NCI-H2107 (cell line): ENCODE measurements around the gene BMP4.
"Not testable (repeated sequence)": the region's sequence is repeated elsewhere in the genome, so short reads cannot be mapped to it uniquely, and the experiment has no call there.

Source experiments
- DNase-seq: peaks from one replicate; lab custom pipeline; 2025; lab: John Stamatoyannopoulos, UW

Gene BMP4

GRCh38 chr14:53956427-53957201 is at the start of gene BMP4:
BMP4 (minus strand) TSS chr14:53956825; CDS start chr14:53952222, 4,603 bp downstream.
- no peak for DNase-seq

DNA sequence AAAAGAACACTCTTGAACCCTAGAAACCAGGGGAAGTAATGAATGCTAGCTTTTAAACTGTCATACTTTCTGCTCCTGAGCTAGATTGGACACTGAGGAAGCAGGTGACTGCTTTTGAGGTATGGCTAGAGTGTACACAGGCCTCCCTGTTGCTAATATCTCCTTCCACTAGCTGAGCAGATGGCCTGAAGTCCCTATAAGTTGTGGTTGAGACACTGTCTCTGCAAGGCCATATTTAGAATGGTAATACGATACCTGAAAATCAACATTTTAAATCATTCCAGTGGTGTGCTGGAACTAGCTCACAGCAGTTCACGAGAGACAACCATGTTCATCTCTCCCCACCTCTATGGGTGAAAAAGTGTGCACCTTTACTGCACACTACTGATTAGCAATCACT is 46.4 kb upstream of the BMP4 start:
- no peak for DNase-seq

- no peak for DNase-seq
Measured at GRCh38 chr14:54002653-54003052, 46.0 kb upstream of the BMP4 start.

- DNase-seq: no peak
Measured at GRCh38 chr14:54001189-54001878, 44.7 kb upstream of the BMP4 start.

DNA sequence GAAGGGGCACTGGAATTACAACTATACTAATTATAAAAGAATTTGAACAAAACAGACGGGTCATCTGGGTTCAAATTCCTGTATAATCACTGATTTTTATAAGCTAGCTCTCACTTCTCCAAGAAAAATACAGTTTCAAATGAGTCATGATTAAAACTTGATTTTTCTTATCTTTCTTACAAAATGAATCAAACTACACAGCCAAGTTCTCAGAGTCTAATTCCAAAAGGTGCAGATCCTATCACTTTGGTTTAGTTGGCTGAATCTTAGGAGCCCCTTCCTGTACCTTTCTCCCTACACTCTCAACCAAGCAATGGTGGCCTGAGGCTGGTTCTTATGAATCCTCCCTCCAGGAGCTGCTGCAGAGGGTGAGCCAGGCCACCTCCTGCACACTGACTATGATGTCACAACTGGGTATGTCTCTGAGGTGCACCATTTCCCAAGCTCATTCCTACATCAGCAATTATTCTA is 43.8 kb upstream of the BMP4 start:
- DNase-seq: no peak

- no peak for DNase-seq
Measured at GRCh38 chr14:53999061-53999488, 42.5 kb upstream of the BMP4 start.

DNA sequence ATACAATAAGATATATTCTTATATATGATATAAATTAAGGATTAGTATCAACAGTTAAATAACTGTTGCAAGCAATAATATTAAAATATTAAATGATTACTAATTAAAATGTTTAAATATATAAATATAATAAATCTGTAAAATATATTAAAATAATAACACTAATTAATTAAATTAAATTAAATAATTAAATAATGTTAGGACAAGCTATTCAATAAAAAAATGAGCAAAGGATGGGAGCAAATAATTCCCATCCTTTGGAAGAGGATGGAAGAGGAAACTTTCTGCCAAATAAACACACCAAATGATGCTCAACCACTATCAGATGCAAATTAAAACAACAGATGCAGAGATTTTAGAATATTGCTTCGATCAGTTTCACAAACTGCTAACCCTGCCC is 39.4 kb upstream of the BMP4 start:
- DNase-seq: no peak

- no peak for DNase-seq
Measured at GRCh38 chr14:53993920-53994607, 37.4 kb upstream of the BMP4 start.

- DNase-seq: no peak
Measured at GRCh38 chr14:53990978-53991377, 34.4 kb upstream of the BMP4 start.

DNA sequence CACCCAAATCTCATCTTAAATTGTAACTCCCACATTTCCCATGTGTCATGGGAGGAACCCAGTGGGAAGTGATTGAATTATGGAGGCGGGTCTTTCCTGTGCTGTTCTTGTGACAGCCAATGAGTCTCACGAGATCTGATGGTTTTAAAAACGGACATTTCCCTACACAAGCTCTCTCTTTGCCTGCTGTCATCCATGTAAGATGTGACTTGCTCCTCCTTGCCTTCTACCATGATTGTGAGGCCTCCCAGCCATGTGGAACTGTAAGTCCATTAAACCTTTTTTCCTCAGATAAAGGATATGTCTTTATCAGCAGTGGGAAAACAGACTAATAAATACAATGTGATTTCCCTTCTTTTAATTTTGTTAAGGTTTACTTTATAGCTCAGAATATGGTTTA is 30.1 kb upstream of the BMP4 start:
- DNase-seq: not testable (repeated sequence)

GRCh38 chr14:53984958-53985357 is 28.3 kb upstream of the BMP4 start:
- not testable (repeated sequence) for DNase-seq

GRCh38 chr14:53983112-53983511 is 26.5 kb upstream of the BMP4 start:
- no peak for DNase-seq

- DNase-seq: no peak
Measured at GRCh38 chr14:53982546-53982945, 25.9 kb upstream of the BMP4 start.

- no peak for DNase-seq
Measured at GRCh38 chr14:53979747-53980642, 23.4 kb upstream of the BMP4 start.

DNA sequence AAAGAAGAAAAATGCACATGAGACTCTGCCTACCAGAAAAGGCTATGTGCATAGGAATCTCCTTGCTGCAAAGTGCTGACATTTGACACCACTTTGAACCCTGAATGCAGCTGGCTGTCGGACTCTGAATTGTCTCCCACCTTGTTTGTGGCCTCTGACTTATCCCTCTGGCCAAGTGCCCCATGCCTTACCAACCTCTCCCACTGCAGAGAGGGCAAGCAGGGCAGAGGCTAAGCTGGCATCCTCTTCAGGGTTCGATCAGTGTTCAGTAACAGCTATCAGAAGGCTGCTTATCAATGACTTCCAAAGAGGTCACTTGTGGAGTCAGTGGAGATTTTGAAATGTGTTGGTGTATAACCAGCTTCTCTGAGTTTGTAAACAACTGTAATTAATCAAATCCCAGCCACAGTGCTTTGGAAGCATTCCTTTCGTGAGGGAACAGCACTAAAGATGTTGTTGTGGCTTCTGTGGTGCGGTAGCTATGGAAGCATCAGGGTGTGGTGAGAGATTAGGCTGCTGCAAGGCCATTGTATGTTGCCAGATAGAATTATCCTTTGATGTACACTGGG is 22.6 kb upstream of the BMP4 start:
- no peak for DNase-seq

- no peak for DNase-seq
Measured at GRCh38 chr14:53978194-53978593, 21.6 kb upstream of the BMP4 start.

DNA sequence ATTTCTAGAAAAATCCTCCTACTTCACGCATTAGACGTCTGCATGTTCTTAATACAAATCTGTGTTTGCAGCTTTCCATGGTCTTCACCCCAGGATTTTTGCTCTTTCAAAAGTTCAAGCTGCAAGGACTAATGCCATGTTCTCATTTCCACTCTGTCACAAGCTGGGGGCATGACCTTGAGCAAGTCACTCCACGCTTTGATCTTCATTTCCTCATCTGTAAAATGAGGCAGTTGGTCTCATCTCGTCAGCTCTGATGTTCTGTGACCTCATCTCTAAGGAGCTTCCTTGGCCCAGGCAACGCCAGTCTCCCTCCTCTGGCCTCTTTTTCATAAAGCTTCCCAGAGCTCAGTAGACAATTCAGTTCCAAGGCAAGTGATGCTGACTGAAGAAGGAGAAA is 18.8 kb upstream of the BMP4 start:
- no peak for DNase-seq

- no peak for DNase-seq
Measured at GRCh38 chr14:53971521-53971920, 14.9 kb upstream of the BMP4 start.

DNA sequence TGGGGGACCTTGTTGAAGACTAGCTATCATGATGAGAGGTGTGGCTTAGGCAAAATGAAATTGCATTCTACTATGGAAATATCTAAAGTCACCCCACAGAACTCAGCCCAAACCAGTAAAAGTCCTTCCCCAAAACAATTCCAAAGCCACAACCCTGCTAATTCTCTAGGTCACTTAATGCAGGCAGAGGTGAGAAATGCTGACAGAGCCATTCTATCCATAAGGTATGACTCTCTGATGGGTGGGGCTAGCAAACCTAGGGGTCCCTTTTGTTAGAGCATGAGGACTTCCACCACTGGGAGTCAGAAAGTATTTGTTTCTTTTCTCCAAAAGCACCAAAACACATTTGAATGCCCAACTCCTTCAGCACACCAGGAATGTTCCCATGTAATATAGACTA is 12.7 kb upstream of the BMP4 start:
- no peak for DNase-seq

- DNase-seq: no peak
Measured at GRCh38 chr14:53968726-53969125, 12.1 kb upstream of the BMP4 start.

DNA sequence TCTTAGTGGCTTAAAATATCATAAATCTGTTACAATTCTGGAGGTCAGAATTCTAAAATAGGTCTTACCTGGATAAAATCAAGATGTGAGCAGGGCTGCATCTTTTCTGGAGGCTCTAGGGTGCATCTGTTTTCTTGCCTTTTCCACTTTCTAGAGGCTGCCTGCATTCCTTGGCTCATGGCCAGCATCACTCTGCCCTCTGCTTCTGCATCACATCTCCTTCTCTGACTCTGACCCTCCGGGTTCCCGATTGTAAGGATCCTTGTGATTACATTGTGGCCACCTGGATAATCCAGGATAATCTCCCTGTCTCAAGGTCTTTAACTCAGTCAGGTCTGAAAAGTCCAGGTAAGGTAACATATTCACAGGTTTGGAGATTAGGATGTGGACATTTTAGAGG is 11.0 kb upstream of the BMP4 start:
- DNase-seq: no peak
